H9 (cell line): ENCODE results near the gene RFPL3. TPM values are rescaled to one million over a fixed set of nuclear protein-coding genes. Genes with fewer than 3 reads are reported as not detected.

Source experiments
- DNase-seq: peaks from one replicate; pipeline ENCODE4 v3.0.0-alpha.2; 2017
- H2AFZ ChIP-seq: one replicate; pipeline ENCODE4 v1.6.1; 2013; ENCODE audit warnings: mild to moderate bottlenecking, low read length, control low read depth, moderate library complexity
- H2AK5ac ChIP-seq: 2 replicates; pipeline ENCODE4 v1.6.1; 2013; ENCODE audit warnings: low read length, control low read depth, mixed read lengths; ENCODE audit not compliant: insufficient read length
- H2BK120ac ChIP-seq: one replicate; pipeline ENCODE4 v1.6.1; 2013; ENCODE audit warnings: low read depth, mild to moderate bottlenecking, low read length, control low read depth, inconsistent platforms; ENCODE audit not compliant: poor library complexity, severe bottlenecking
- H2BK12ac ChIP-seq: 2 replicates; pipeline ENCODE4 v1.6.1; 2013; ENCODE audit warnings: low read length, control low read depth, mixed read lengths, low read depth; ENCODE audit not compliant: insufficient read length
- H2BK15ac ChIP-seq: 2 replicates; pipeline ENCODE4 v1.6.1; 2013; ENCODE audit warnings: low read depth, low read length, control low read depth
- H2BK20ac ChIP-seq: one replicate; pipeline ENCODE4 v1.6.1; 2013; ENCODE audit warnings: low read depth, mild to moderate bottlenecking, low read length, control low read depth, inconsistent platforms; ENCODE audit not compliant: poor library complexity, severe bottlenecking
- H2BK5ac ChIP-seq: 2 replicates; pipeline ENCODE4 v1.6.1; 2013; ENCODE audit warnings: low read length, control low read depth, mixed read lengths; ENCODE audit not compliant: insufficient read length
- H3K14ac ChIP-seq: 2 replicates; pipeline ENCODE4 v1.6.1; 2013; ENCODE audit warnings: low read length, control low read depth; ENCODE audit not compliant: insufficient read depth
- H3K18ac ChIP-seq: 2 replicates; pipeline ENCODE4 v1.6.1; 2013; ENCODE audit warnings: low read depth, mild to moderate bottlenecking, mixed read lengths, low read length, control low read depth; ENCODE audit not compliant: insufficient read length
- H3K23ac ChIP-seq: 2 replicates; pipeline ENCODE4 v1.6.1; 2013; ENCODE audit warnings: low read length, control low read depth, mixed read lengths, low read depth; ENCODE audit not compliant: insufficient read length
- H3K23me2 ChIP-seq: 2 replicates; pipeline ENCODE4 v1.6.1; 2013; ENCODE audit warnings: low read depth, mild to moderate bottlenecking, mixed read lengths, low read length, control low read depth; ENCODE audit not compliant: insufficient read length, poor library complexity, severe bottlenecking
- H3K27ac ChIP-seq: 2 replicates; pipeline ENCODE4 v1.5.1; 2013; ENCODE audit warnings: low read length, control low read depth, mixed read lengths, low read depth; ENCODE audit not compliant: insufficient read length
- H3K27me3 ChIP-seq: 2 replicates; pipeline ENCODE4 v1.6.1; 2013; ENCODE audit warnings: low read length, control low read depth, inconsistent platforms; ENCODE audit not compliant: insufficient read depth
- H3K4ac ChIP-seq: 2 replicates; pipeline ENCODE4 v1.6.1; 2013; ENCODE audit warnings: low read depth, mild to moderate bottlenecking, control low read depth, inconsistent platforms, low read length, moderate library complexity
- H3K4me1 ChIP-seq: 2 replicates; pipeline ENCODE4 v1.6.1; 2013; ENCODE audit warnings: low read length, control low read depth, inconsistent platforms; ENCODE audit not compliant: insufficient read depth
- H3K4me2 ChIP-seq: 2 replicates; pipeline ENCODE4 v1.6.1; 2013; ENCODE audit warnings: low read length, control low read depth, mixed read lengths; ENCODE audit not compliant: insufficient read length, insufficient read depth
- H3K56ac ChIP-seq: 2 replicates; pipeline ENCODE4 v1.6.1; 2013; ENCODE audit warnings: low read depth, mild to moderate bottlenecking, mixed read lengths, low read length, control low read depth; ENCODE audit not compliant: insufficient read length
- H3K79me1 ChIP-seq: 2 replicates; pipeline ENCODE4 v1.6.1; 2013; ENCODE audit warnings: low read depth, mild to moderate bottlenecking, moderate library complexity, low read length, control low read depth, inconsistent platforms; ENCODE audit not compliant: insufficient read depth, poor library complexity, severe bottlenecking
- H3K79me2 ChIP-seq: 2 replicates; pipeline ENCODE4 v1.6.1; 2013; ENCODE audit warnings: low read length, control low read depth, inconsistent platforms; ENCODE audit not compliant: insufficient read depth
- H3K9ac ChIP-seq: 2 replicates; pipeline ENCODE4 v1.6.1; 2013; ENCODE audit warnings: low read length, control low read depth, mixed read lengths; ENCODE audit not compliant: insufficient read length; ENCODE audit errors: extremely low read depth
- H3K9me3 ChIP-seq: one replicate; pipeline ENCODE4 v1.6.1; 2013; ENCODE audit warnings: low read depth, low read length, inconsistent platforms; ENCODE audit not compliant: control insufficient read depth
- H3T11ph ChIP-seq: one replicate; pipeline ENCODE4 v1.6.1; 2013; ENCODE audit warnings: mild to moderate bottlenecking, low read length, control low read depth, inconsistent platforms
- H4K20me1 ChIP-seq: one replicate; pipeline ENCODE4 v1.6.1; 2013; ENCODE audit not compliant: control insufficient read depth, insufficient read length, insufficient read depth
- H4K5ac ChIP-seq: 2 replicates; pipeline ENCODE4 v1.6.1; 2013; ENCODE audit warnings: low read depth, mild to moderate bottlenecking, mixed read lengths, low read length, control low read depth; ENCODE audit not compliant: insufficient read length
- H4K8ac ChIP-seq: replicated peaks from 2 replicates; pipeline ENCODE4 v1.6.1; 2013; ENCODE audit warnings: low read length, control low read depth, mixed read lengths, low read depth; ENCODE audit not compliant: insufficient read length
- H4K91ac ChIP-seq: 2 replicates; pipeline ENCODE4 v1.6.1; 2013; ENCODE audit warnings: low read depth, mild to moderate bottlenecking, moderate library complexity, mixed read lengths, low read length, control low read depth; ENCODE audit not compliant: insufficient read length
- H3K27ac Mint-ChIP-seq, 3 experiments: 2 replicates in 2 of 3; 3 replicates in 1 of 3; pipeline ENCODE4 v1.8.0; 2020 to 2021; ENCODE audit warnings: mixed read lengths in 3 of 3, mild to moderate bottlenecking in 1 of 3, moderate library complexity in 1 of 3
- H3K27me3 Mint-ChIP-seq: 2 replicates; pipeline ENCODE4 v1.8.0; 2021; ENCODE audit warnings: low read depth, mild to moderate bottlenecking, moderate library complexity, mixed read lengths
- H3K36me3 Mint-ChIP-seq, 3 experiments: 2 replicates in 2 of 3; 3 replicates in 1 of 3; pipeline ENCODE4 v1.8.0; 2020 to 2021; ENCODE audit warnings: low read depth in 3 of 3, mixed read lengths in 3 of 3; ENCODE audit not compliant: insufficient read depth in 1 of 3
- H3K4me1 Mint-ChIP-seq, 2 experiments: 2 replicates each; pipeline ENCODE4 v1.8.0; 2020; ENCODE audit warnings: mixed read lengths in 2 of 2
- H3K4me3 Mint-ChIP-seq, 2 experiments: 2 replicates in 1 of 2; 3 replicates in 1 of 2; pipeline ENCODE4 v1.8.0; 2020 to 2021; ENCODE audit warnings: mild to moderate bottlenecking in 2 of 2, mixed read lengths in 2 of 2, moderate library complexity in 1 of 2
- H3K9me3 Mint-ChIP-seq, 2 experiments: 2 replicates in 1 of 2; 3 replicates in 1 of 2; pipeline ENCODE4 v1.8.0; 2020; ENCODE audit warnings: mild to moderate bottlenecking in 2 of 2, mixed read lengths in 2 of 2, moderate library complexity in 1 of 2
- WGBS: extraction: QIAGEN DNeasy Blood & Tissue Kit; methylation state at CpG from one replicate; pipeline ENCODE4 v1.1.7; 2013; ENCODE audit warnings: missing lambda C conversion rate, low lambda C conversion rate, mixed read lengths; ENCODE audit not compliant: insufficient read length; ENCODE audit errors: extremely low coverage; 5-methylcytosine and 5-hydroxymethylcytosine counted together
- total RNA-seq: library from RNA; stranded (reverse); gene quantifications from 2 replicates; pipeline ENCODE4 v1.2.1, GENCODE V29; 2021
- TF ChIP-seq, protein P1 (sequence below): fragments of 200-600 bp; sonication (generic); conservative IDR thresholded peaks from 3 replicates; pipeline ENCODE4 v1.8.0; 2021; ENCODE audit warnings: antibody characterized with exemption, mild to moderate bottlenecking

RFPL3 gene
- total RNA-seq, 1 experiment from 2014 or later, result not detected

- Histone ChIP-seq H2BK5ac (no peak overlapping the region), H3K79me2 (no peaks in the 10 kb centered on the region), H2BK15ac (no peak overlapping the region), H4K8ac (no peak overlapping the region), H2AFZ (no peak overlapping the region), H3K23ac (no peak overlapping the region), H2BK120ac (no peak overlapping the region), H3K4me2 (no peak overlapping the region), H3K56ac (no peak overlapping the region), H3K14ac (no peak overlapping the region), H3K79me1 (no peaks in the 10 kb centered on the region), H3K4ac (no peak overlapping the region), H4K5ac (no peak overlapping the region), H4K91ac (no peak overlapping the region), H3K4me1 (no peaks in the 10 kb centered on the region), H3K9ac (no peak overlapping the region), H2AK5ac (no peak overlapping the region), H4K20me1 (no peaks in the 10 kb centered on the region), H3K23me2 (no peaks in the 10 kb centered on the region), H3K9me3 (no peaks in the 10 kb centered on the region), H3K18ac (no peak overlapping the region), H2BK20ac (no peak overlapping the region), H3K27ac (no peak overlapping the region), H3T11ph (no peak overlapping the region), H2BK12ac (no peak overlapping the region), H3K27me3 (no peaks in the 10 kb centered on the region)
- H3K36me3 Mint-ChIP-seq, result peaks cover 45 to 86% (median 82%) of the 10 kb centered on the region in 3 experiments
- TF ChIP-seq, protein P1, sequence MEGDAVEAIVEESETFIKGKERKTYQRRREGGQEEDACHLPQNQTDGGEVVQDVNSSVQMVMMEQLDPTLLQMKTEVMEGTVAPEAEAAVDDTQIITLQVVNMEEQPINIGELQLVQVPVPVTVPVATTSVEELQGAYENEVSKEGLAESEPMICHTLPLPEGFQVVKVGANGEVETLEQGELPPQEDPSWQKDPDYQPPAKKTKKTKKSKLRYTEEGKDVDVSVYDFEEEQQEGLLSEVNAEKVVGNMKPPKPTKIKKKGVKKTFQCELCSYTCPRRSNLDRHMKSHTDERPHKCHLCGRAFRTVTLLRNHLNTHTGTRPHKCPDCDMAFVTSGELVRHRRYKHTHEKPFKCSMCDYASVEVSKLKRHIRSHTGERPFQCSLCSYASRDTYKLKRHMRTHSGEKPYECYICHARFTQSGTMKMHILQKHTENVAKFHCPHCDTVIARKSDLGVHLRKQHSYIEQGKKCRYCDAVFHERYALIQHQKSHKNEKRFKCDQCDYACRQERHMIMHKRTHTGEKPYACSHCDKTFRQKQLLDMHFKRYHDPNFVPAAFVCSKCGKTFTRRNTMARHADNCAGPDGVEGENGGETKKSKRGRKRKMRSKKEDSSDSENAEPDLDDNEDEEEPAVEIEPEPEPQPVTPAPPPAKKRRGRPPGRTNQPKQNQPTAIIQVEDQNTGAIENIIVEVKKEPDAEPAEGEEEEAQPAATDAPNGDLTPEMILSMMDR, result no peak
- H3K9me3 Mint-ChIP-seq, result no peaks in the 10 kb centered on the region
- H3K27me3 Mint-ChIP-seq, result no peaks in the 10 kb centered on the region
- no CpG with 5 or more reads among the region's 1 CpG for whole genome bisulfite sequencing
- no peak overlapping the region for H3K4me3 Mint-ChIP-seq
- no peaks in the 10 kb centered on the region for H3K4me1 Mint-ChIP-seq
- no peak overlapping the region for H3K27ac Mint-ChIP-seq
- DNase-seq, result no peak
Observed at GRCh38 chr22:32396255-32396654, 38.6 kb downstream of the RFPL3 start.
